ENCODE results near the gene SLC43A1. TPM values are rescaled to one million over a fixed set of nuclear protein-coding genes. Genes with fewer than 3 reads are reported as not detected.

The SLC43A1 gene
- total RNA-seq, 1 donor from 2014 or later, result 5.2 TPM

- Mint-ChIP-seq H3K36me3 (ENCODE audit: unreplicated experiment) (no peaks in the 10 kb centered on the region), H3K27ac (ENCODE audit: unreplicated experiment) (no peak overlapping the region), H3K4me3 (ENCODE audit: unreplicated experiment) (no peak overlapping the region), H3K9me3 (ENCODE audit: unreplicated experiment) (peaks cover 2% of the 10 kb centered on the region), H3K4me1 (ENCODE audit: low read depth, unreplicated experiment) (peaks cover 20% of the 10 kb centered on the region), H3K27me3 (ENCODE audit: unreplicated experiment) (peaks cover 5% of the 10 kb centered on the region)
- DNase-seq, result no peak
- no peak for TF ChIP-seq CTCF (IDR thresholded peaks at IDR 0.05; ENCODE audit: partially characterized antibody, unreplicated experiment)
Measured at GRCh38 chr11:57436031-57436430, 79.5 kb downstream of the SLC43A1 start.

GRCh38 chr11:57434640-57435546, 80.6 kb downstream of the SLC43A1 start:
- H3K4me3 Mint-ChIP-seq (ENCODE audit: unreplicated experiment), result peak overlapping the region; percentile 66
- peaks cover 21% of the 10 kb centered on the region for H3K4me1 Mint-ChIP-seq (ENCODE audit: low read depth, unreplicated experiment)
- H3K27ac Mint-ChIP-seq (ENCODE audit: unreplicated experiment), result peak overlapping the region; percentile 13
- peaks cover 5% of the 10 kb centered on the region for H3K27me3 Mint-ChIP-seq (ENCODE audit: unreplicated experiment)
- H3K9me3 Mint-ChIP-seq (ENCODE audit: unreplicated experiment), result peaks cover 2% of the 10 kb centered on the region
- DNase-seq, result no peak
- no peak for TF ChIP-seq CTCF (IDR thresholded peaks at IDR 0.05; ENCODE audit: partially characterized antibody, unreplicated experiment)
- H3K36me3 Mint-ChIP-seq (ENCODE audit: unreplicated experiment), result no peaks in the 10 kb centered on the region

Other genes starting within 250 kb of the SLC43A1 start
- 198 TPM for gene TNKS1BP1, start 190.8 kb downstream of the SLC43A1 start, total RNA-seq (ENCODE audit: unreplicated experiment)
- gene SSRP1, start 179.8 kb downstream of the SLC43A1 start, total RNA-seq (ENCODE audit: unreplicated experiment), result 91.4 TPM
- 496 TPM for gene P2RX3, start 177.3 kb downstream of the SLC43A1 start, total RNA-seq (ENCODE audit: unreplicated experiment)
- gene PRG3, start 134.6 kb downstream of the SLC43A1 start, total RNA-seq (ENCODE audit: unreplicated experiment), result not detected
- not detected for gene PRG2, start 125.1 kb downstream of the SLC43A1 start, total RNA-seq (ENCODE audit: unreplicated experiment)
- gene SLC43A3, start 88.6 kb downstream of the SLC43A1 start, total RNA-seq (ENCODE audit: unreplicated experiment), result 10.8 TPM
- gene RTN4RL2, start 55.2 kb downstream of the SLC43A1 start, total RNA-seq (ENCODE audit: unreplicated experiment), result 119 TPM
- 51.2 TPM for gene TIMM10, start 15.1 kb upstream of the SLC43A1 start, total RNA-seq (ENCODE audit: unreplicated experiment)
- not detected for gene SMTNL1, start 21.9 kb upstream of the SLC43A1 start, total RNA-seq (ENCODE audit: unreplicated experiment)
- 199 TPM for gene UBE2L6, start 52.0 kb upstream of the SLC43A1 start, total RNA-seq (ENCODE audit: unreplicated experiment)
- gene SERPING1, start 82.0 kb upstream of the SLC43A1 start, total RNA-seq (ENCODE audit: unreplicated experiment), result 46.1 TPM
- gene YPEL4, start 134.2 kb upstream of the SLC43A1 start, total RNA-seq (ENCODE audit: unreplicated experiment), result 16.9 TPM
- gene CLP1, start 142.1 kb upstream of the SLC43A1 start, total RNA-seq (ENCODE audit: unreplicated experiment), result 17.1 TPM
- gene ZDHHC5, start 152.4 kb upstream of the SLC43A1 start, total RNA-seq (ENCODE audit: unreplicated experiment), result 42.3 TPM
- gene MED19, start 196.5 kb upstream of the SLC43A1 start, total RNA-seq (ENCODE audit: unreplicated experiment), result 30.9 TPM
- gene TMX2, start 196.9 kb upstream of the SLC43A1 start, total RNA-seq (ENCODE audit: unreplicated experiment), result 94.5 TPM
- gene SELENOH, start 225.8 kb upstream of the SLC43A1 start, total RNA-seq (ENCODE audit: unreplicated experiment), result 98.8 TPM
- not detected for gene BTBD18, start 236.1 kb upstream of the SLC43A1 start, total RNA-seq (ENCODE audit: unreplicated experiment)
- gene CTNND1, start 246.1 kb upstream of the SLC43A1 start, total RNA-seq (ENCODE audit: unreplicated experiment), result 344 TPM

Measured in glutamatergic neuron (in vitro differentiated cells).